GM06990 (cell line): ENCODE results near the gene ZNF445.

Experiments used
- DNase-seq: peaks from one replicate; pipeline ENCODE4 v3.0.0-alpha.2; 2011; ENCODE audit not compliant: insufficient read length; ENCODE audit errors: extremely low read depth
- H3K27me3 ChIP-seq: replicated peaks from 2 replicates; pipeline ENCODE4 v1.6.0; 2011; ENCODE audit warnings: low read length; ENCODE audit not compliant: control insufficient read depth, insufficient read depth
- H3K36me3 ChIP-seq: 2 replicates; pipeline ENCODE4 v1.5.1; 2011; ENCODE audit warnings: low read length; ENCODE audit not compliant: control insufficient read depth, insufficient read depth
- H3K4me3 ChIP-seq: replicated peaks from 2 replicates; pipeline ENCODE4 v1.5.1; 2011; ENCODE audit warnings: low read depth, mild to moderate bottlenecking, control low read depth, low read length
- TF ChIP-seq, protein P1 (sequence below): IDR thresholded peaks from 2 replicates; pipeline ENCODE4 v1.5.1; 2011; ENCODE audit warnings: low read length, control low read depth, mild to moderate bottlenecking, inconsistent platforms; ENCODE audit not compliant: insufficient read depth, poor library complexity, severe bottlenecking

Gene ZNF445

DNA sequence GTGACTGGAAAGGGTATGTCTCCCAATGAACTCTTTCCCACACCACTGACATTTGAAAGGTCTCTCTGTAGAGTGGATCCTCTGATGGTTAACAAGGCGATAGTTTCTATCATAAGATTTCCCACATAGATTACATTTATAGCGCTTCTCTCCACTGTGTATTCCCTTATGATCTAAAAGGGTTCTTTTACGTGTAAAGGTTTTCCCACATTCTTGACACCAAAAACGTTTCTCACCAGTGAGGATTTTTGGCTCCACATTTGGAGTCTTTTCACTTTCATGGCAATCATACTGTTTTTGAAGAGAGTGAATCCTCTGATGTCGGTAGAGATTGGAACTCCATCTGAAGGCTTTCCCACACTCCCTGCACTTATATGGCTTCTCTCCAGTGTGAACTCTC lies 30.5 kb downstream of the ZNF445 start:
- no peaks in the 10 kb centered on the region for H3K27me3 ChIP-seq
- DNase-seq = no peak
- H3K4me3 ChIP-seq = no peak overlapping the region
- peaks cover 26% of the 10 kb centered on the region for H3K36me3 ChIP-seq
- TF ChIP-seq, protein P1, sequence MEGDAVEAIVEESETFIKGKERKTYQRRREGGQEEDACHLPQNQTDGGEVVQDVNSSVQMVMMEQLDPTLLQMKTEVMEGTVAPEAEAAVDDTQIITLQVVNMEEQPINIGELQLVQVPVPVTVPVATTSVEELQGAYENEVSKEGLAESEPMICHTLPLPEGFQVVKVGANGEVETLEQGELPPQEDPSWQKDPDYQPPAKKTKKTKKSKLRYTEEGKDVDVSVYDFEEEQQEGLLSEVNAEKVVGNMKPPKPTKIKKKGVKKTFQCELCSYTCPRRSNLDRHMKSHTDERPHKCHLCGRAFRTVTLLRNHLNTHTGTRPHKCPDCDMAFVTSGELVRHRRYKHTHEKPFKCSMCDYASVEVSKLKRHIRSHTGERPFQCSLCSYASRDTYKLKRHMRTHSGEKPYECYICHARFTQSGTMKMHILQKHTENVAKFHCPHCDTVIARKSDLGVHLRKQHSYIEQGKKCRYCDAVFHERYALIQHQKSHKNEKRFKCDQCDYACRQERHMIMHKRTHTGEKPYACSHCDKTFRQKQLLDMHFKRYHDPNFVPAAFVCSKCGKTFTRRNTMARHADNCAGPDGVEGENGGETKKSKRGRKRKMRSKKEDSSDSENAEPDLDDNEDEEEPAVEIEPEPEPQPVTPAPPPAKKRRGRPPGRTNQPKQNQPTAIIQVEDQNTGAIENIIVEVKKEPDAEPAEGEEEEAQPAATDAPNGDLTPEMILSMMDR = no peak

DNA sequence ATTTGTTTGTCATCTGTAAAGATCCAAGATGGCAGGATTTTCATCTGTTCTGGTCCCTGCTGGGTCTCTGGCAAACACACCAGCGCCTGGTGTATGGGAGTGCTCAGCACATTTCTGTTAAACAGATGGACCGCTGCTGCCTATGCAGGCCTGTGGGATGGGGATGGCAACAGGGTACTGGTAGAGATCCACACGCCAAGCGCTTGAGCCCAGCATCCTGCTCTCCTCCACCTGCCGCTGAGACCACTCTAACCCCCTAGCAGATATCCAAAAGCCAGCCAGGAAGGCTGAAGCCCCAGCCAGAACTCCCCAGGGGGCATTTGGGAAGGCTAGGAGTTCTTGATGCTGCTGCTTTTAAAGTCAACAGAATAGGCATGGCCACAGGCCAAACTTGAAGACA lies 31.7 kb downstream of the ZNF445 start:
- Histone ChIP-seq H3K36me3 (peaks cover 22% of the 10 kb centered on the region), H3K27me3 (no peaks in the 10 kb centered on the region), H3K4me3 (no peak overlapping the region)
- TF ChIP-seq, protein P1 = no peak
- no peak for DNase-seq

DNA sequence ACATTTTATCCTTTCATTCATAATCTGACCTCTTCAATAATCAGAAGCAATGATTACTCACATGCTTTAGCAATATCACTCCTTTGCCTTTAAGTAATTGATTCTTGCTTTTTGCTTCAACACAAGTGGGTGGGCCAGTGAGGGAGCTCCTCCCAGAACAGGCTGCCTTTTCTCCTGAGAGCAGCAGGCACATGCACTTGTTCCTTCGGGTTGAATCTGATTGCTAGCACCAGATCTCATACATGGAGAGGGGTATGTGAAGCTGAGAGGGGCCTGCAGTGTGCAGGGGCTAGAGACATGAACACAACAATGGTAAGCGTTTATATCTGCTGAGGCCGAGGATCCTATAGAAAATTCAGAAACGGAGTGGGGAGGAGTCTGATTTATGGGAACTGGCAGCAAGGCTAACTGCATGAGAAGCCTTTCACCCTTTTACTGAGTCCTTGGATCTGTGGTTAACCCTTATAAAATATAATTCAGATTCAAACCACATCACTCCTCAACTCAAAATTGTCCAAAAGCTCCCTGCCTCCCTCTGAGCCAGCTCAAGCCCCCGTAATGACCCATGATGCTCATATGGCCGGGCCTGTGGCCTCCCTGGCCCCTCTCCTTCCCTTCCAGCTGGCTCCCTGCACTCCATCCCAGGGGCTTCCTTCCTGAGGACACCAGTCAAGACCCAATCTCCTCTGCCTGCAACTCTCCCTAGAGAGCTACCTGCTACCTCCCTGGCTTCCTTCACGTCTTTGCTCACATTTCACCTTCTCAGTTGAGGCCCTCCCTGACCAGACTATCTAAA lies 32.4 kb downstream of the ZNF445 start:
- peaks cover 16% of the 10 kb centered on the region for H3K36me3 ChIP-seq
- DNase-seq = no peak
- TF ChIP-seq, protein P1 = no peak
- no peak overlapping the region for H3K4me3 ChIP-seq
- H3K27me3 ChIP-seq = no peaks in the 10 kb centered on the region

DNA sequence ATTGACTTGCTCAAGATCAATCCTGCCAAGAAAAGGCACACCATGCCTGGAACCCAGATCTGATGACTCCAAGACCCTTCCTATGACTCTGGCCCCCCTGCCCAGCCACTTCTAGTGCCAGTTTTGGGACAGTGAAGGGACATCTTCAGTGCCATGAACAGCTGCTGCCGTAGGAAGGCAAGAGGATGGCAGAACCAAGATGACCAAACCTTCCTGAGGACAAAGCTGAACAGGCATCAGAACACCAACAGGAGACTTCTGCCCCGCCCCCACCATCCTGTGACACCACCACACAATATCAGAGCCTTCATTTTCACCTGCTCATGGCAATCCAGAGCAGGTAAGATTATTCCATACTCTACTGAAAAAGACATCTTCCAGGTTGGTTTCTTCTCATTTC lies 33.0 kb downstream of the ZNF445 start:
- no peaks in the 10 kb centered on the region for H3K27me3 ChIP-seq
- peaks cover 14% of the 10 kb centered on the region for H3K36me3 ChIP-seq
- DNase-seq = no peak
- TF ChIP-seq, protein P1 = no peak
- H3K4me3 ChIP-seq = no peak overlapping the region

DNA sequence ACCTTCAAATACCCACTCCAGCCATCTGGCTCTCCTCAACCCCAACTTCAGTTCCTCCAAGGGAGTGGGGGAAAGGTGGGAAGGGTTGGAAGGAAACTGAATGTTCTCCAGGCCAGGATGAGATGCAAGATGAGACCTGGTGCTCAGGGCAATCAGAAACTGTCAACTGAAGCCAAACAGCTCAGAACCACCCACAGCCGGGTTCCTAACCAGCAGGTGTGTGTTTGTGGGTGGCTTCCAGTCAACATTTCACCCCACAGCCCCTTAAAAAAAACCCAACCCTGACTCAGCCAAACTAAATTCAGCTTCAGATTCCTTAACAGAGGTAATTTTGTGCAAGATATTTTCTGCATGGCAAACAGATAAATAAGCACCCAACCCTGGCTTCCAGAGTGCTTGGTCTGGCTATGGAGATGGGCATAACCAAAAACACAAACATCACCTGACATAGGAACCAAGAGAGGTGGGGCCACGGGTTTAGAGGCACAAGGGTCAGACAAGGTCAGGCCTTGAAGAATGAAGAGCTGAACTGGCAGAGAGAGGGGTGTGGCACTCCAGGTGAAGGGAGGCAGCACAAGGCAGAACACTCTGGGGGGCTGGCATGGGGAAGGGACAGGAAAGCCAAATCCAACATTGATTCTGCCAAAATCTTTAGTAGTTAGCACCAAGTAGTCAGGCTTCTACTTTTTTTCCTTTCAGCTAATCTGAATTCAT lies 34.7 kb downstream of the ZNF445 start:
- Histone ChIP-seq H3K36me3 (peaks cover 2% of the 10 kb centered on the region), H3K27me3 (no peaks in the 10 kb centered on the region), H3K4me3 (no peak overlapping the region)
- DNase-seq = no peak
- TF ChIP-seq, protein P1 = no peak
